GM23338 (cell line): Measurements from ENCODE around the gene FAM3D. TPM values are rescaled to one million over a fixed set of nuclear protein-coding genes. Genes with fewer than 3 reads are reported as not detected.

Source experiments
- ATAC-seq: fragments of 200-7000 bp; cut with Tn5 transposase; 3 replicates; pipeline ENCODE4 v1.9.1; 2020
- DNase-seq: peaks from one replicate; pipeline ENCODE4 v3.0.0-alpha.2; 2015; ENCODE audit warnings: low spot score
- H2AFZ ChIP-seq: fragments of 200-600 bp; sonication (generic); 2 replicates; pipeline ENCODE4 v1.8.0; 2016; ENCODE audit warnings: antibody characterized with exemption, mild to moderate bottlenecking, moderate library complexity
- H3F3A ChIP-seq: fragments of 200-600 bp; sonication (generic); replicated peaks from 2 replicates; pipeline ENCODE4 v1.8.0; 2017; ENCODE audit warnings: antibody characterized with exemption, mixed run types, low read depth
- H3K27ac ChIP-seq: fragments of 200-600 bp; sonication (generic); 2 replicates; pipeline ENCODE4 v1.6.1; 2016; ENCODE audit warnings: low read depth
- H3K27me3 ChIP-seq: fragments of 200-600 bp; sonication (generic); 2 replicates; pipeline ENCODE4 v1.8.0; 2016; ENCODE audit warnings: mild to moderate bottlenecking, mixed run types, moderate library complexity; ENCODE audit not compliant: insufficient read depth
- H3K36me3 ChIP-seq: fragments of 200-600 bp; sonication (generic); 2 replicates; pipeline ENCODE4 v1.8.0; 2016; ENCODE audit warnings: mild to moderate bottlenecking; ENCODE audit not compliant: insufficient read depth
- H3K4me1 ChIP-seq: fragments of 200-600 bp; sonication (generic); 2 replicates; pipeline ENCODE4 v1.8.0; 2016; ENCODE audit warnings: mild to moderate bottlenecking, moderate library complexity; ENCODE audit not compliant: insufficient read depth
- H3K4me2 ChIP-seq: fragments of 200-600 bp; sonication (generic); 2 replicates; pipeline ENCODE4 v1.7.1; 2017; ENCODE audit warnings: mixed run types
- H3K4me3 ChIP-seq: fragments of 200-600 bp; sonication (generic); 2 replicates; pipeline ENCODE4 v1.6.1; 2016; ENCODE audit warnings: mixed run types
- H3K79me2 ChIP-seq: fragments of 200-600 bp; sonication (generic); replicated peaks from 2 replicates; pipeline ENCODE4 v1.8.0; 2017; ENCODE audit warnings: mild to moderate bottlenecking; ENCODE audit not compliant: insufficient read depth
- H3K9me2 ChIP-seq: fragments of 200-600 bp; sonication (generic); 2 replicates; pipeline ENCODE4 v1.8.0; 2017; ENCODE audit not compliant: insufficient read depth
- H4K20me1 ChIP-seq: fragments of 200-600 bp; sonication (generic); replicated peaks from 2 replicates; pipeline ENCODE4 v1.8.0; 2017; ENCODE audit warnings: mild to moderate bottlenecking; ENCODE audit not compliant: insufficient read depth
- H3K27ac Mint-ChIP-seq: 2 replicates; pipeline ENCODE4 v1.8.0; 2020; ENCODE audit warnings: inconsistent platforms, mild to moderate bottlenecking, moderate library complexity, mixed read lengths
- H3K27me3 Mint-ChIP-seq: 3 replicates; pipeline ENCODE4 v1.8.0; 2022; ENCODE audit warnings: low read depth, mild to moderate bottlenecking, moderate library complexity, mixed read lengths, inconsistent platforms; ENCODE audit not compliant: insufficient read depth, poor library complexity
- H3K36me3 Mint-ChIP-seq: 3 replicates; pipeline ENCODE4 v1.8.0; 2021; ENCODE audit warnings: low read depth, mild to moderate bottlenecking, inconsistent platforms, moderate library complexity, mixed read lengths
- H3K4me1 Mint-ChIP-seq: 3 replicates; pipeline ENCODE4 v1.8.0; 2020; ENCODE audit warnings: mild to moderate bottlenecking, inconsistent platforms, mixed read lengths
- H3K4me3 Mint-ChIP-seq: 3 replicates; pipeline ENCODE4 v1.8.0; 2021; ENCODE audit warnings: moderate library complexity, mild to moderate bottlenecking, inconsistent platforms, mixed read lengths
- H3K9me3 Mint-ChIP-seq: 3 replicates; pipeline ENCODE4 v1.8.0; 2020; ENCODE audit warnings: moderate library complexity, mild to moderate bottlenecking, inconsistent platforms, mixed read lengths
- ETS1 ChIP-seq: IDR thresholded peaks from 2 replicates; pipeline ENCODE4 v1.6.1; 2016; ENCODE audit warnings: antibody characterized with exemption
- EZH2 ChIP-seq: fragments of 200-600 bp; sonication (generic); IDR thresholded peaks from one replicate; pipeline ENCODE4 v1.8.0; 2017; ENCODE audit warnings: antibody characterized with exemption, mild to moderate bottlenecking, low read depth; ENCODE audit not compliant: unreplicated experiment
- EZH2phosphoT487 ChIP-seq: fragments of 200-600 bp; sonication (generic); IDR thresholded peaks from one replicate; pipeline ENCODE4 v1.8.1; 2018; ENCODE audit warnings: antibody characterized with exemption; ENCODE audit not compliant: unreplicated experiment
- NANOG ChIP-seq: IDR thresholded peaks from 2 replicates; pipeline ENCODE4 v1.6.1; 2016; ENCODE audit warnings: antibody characterized with exemption, borderline replicate concordance
- ZNF462 ChIP-seq: fragments of 250-450 bp; sonication (Bioruptor Pico); IDR thresholded peaks from 2 replicates; pipeline ENCODE4 v1.5.0; 2020; ENCODE audit warnings: mild to moderate bottlenecking, moderate library complexity
- polyA plus RNA-seq: library from polyadenylated mRNA; unstranded; fragments of >200 nt; fragmentation: Nextera tagmentation; extraction: Ambion mirVana; gene quantifications from 2 replicates; pipeline ENCODE4 v1.2.1, GENCODE V29; 2016
- total RNA-seq: library from RNA; depleted of rRNA; stranded (reverse); fragments of >200 nt; shearing (Covaris generic); gene quantifications from 2 replicates; pipeline ENCODE4 v1.2.3, GENCODE V29; 2014

Gene FAM3D
- total and polyA plus RNA-seq, 2 experiments from 2014 or later, result 0.26 TPM; not detected in 1

DNA sequence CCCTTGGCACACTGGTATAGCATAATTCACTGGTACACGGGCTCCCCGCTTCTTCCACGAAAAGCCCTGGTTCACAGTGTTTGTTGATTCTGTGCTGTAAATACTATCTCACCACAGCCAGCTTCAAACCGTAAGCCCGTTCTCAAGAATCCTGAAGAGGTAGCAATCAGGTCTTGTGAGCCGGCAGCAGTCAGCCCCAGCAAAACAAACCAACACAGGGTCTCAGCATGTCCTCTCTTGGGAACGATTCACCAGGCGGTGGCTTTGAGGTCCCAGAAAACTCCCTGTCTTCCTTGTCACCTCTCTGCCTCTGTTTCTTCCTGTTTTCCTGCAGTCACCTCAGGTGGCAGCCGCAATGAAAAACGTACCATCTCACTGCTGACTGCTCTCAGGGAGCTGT lies 19.1 kb upstream of the FAM3D start:
- Histone ChIP-seq H3K4me2 (no peak overlapping the region), H4K20me1 (no peaks in the 10 kb centered on the region), H3K9me2 (0 out of 2 replicates have a peak, but pooled peaks cover 6% of the 10 kb centered on the region), H2AFZ (no peak overlapping the region), H3K4me1 (no peaks in the 10 kb centered on the region), H3K79me2 (no peaks in the 10 kb centered on the region), H3K27ac (no peak overlapping the region), H3K27me3 (no peaks in the 10 kb centered on the region), H3K36me3 (no peaks in the 10 kb centered on the region; the same call in 1 of the 2 replicates), H3K4me3 (no peak overlapping the region), H3F3A (no peaks in the 10 kb centered on the region)
- Mint-ChIP-seq H3K9me3 (peaks cover 63% of the 10 kb centered on the region), H3K36me3 (peaks cover 38% of the 10 kb centered on the region), H3K4me3 (no peak overlapping the region), H3K4me1 (no peaks in the 10 kb centered on the region; the same call in 2 of the 3 replicates), H3K27me3 (peaks cover 5% of the 10 kb centered on the region), H3K27ac (no peak overlapping the region)
- no peak for ATAC-seq
- DNase-seq, result no peak
- no peak for TF ChIP-seq ETS1
- no peak for TF ChIP-seq ZNF462 (CRISPR knock-in tag)
- no peak for TF ChIP-seq EZH2phosphoT487
- no peak for TF ChIP-seq EZH2
- no peak for TF ChIP-seq NANOG
